Vagina (tissue), 2 donors: ENCODE results near the gene POLR2E.

Experiments used
- CTCF ChIP-seq, 3 experiments: fragments of 450-650 bp in 2 of 3; fragments of 200-600 bp in 1 of 3; sonication (generic) in 1 of 3; IDR thresholded peaks; one replicate each; pipeline ENCODE4 v1.5.1; 2017 to 2019; ENCODE audit warnings: antibody characterized with exemption in 3 of 3, mild to moderate bottlenecking in 2 of 3, moderate library complexity in 2 of 3
- POLR2A ChIP-seq, 2 donors: fragments of 450-650 bp; IDR thresholded peaks; one replicate each; pipeline ENCODE4 v1.6.1; 2017; ENCODE audit warnings: antibody characterized with exemption in 2 of 2, mild to moderate bottlenecking in 2 of 2, moderate library complexity in 2 of 2

GRCh38 chr19:1049800-1050199 is 45.4 kb downstream of the POLR2E start:
- TF ChIP-seq CTCF (IDR thresholded peaks at IDR 0.05) = no peak
- TF ChIP-seq POLR2A (IDR thresholded peaks at IDR 0.05) = no peak
